GM12873 (cell line): ENCODE measurements around the gene HOXD12.

Source experiments
- TF ChIP-seq, protein P1 (sequence below): IDR thresholded peaks from 2 replicates; pipeline ENCODE4 v1.5.1; 2012; ENCODE audit warnings: low read depth, mild to moderate bottlenecking, moderate library complexity, low read length, control low read depth; ENCODE audit not compliant: insufficient read depth; ENCODE audit errors: missing control alignments

The HOXD12 gene

DNA sequence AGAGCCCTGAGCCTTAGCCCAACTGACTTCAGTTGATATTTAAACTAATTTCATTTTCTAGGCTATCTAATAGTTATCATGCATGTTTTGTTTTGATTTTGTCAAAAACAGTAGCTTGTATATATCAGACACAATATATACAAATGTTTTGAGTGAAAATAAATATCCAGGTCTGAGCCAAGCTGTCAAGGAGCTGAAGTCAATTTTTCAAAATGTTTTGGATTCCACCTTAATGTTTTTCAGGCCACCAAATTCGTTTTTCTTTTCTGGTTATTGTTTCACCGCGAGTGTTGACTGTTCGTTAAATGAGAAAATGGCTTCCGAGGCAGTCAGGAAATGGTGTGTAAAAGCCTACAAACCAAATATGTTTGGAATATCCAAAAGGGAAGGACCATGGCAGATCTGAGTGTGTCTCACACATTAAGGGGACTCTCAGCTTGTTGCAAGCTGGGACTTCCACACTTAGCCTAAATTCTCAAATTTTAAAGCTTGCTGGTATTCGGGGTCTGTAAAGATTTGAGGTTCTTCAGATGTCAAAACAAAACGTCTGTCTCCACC is 2.8 kb downstream of the HOXD12 start:
- TF ChIP-seq, protein P1, sequence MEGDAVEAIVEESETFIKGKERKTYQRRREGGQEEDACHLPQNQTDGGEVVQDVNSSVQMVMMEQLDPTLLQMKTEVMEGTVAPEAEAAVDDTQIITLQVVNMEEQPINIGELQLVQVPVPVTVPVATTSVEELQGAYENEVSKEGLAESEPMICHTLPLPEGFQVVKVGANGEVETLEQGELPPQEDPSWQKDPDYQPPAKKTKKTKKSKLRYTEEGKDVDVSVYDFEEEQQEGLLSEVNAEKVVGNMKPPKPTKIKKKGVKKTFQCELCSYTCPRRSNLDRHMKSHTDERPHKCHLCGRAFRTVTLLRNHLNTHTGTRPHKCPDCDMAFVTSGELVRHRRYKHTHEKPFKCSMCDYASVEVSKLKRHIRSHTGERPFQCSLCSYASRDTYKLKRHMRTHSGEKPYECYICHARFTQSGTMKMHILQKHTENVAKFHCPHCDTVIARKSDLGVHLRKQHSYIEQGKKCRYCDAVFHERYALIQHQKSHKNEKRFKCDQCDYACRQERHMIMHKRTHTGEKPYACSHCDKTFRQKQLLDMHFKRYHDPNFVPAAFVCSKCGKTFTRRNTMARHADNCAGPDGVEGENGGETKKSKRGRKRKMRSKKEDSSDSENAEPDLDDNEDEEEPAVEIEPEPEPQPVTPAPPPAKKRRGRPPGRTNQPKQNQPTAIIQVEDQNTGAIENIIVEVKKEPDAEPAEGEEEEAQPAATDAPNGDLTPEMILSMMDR = no peak

GRCh38 chr2:176103194-176103593 is 3.6 kb downstream of the HOXD12 start:
- TF ChIP-seq, protein P1 = no peak

DNA sequence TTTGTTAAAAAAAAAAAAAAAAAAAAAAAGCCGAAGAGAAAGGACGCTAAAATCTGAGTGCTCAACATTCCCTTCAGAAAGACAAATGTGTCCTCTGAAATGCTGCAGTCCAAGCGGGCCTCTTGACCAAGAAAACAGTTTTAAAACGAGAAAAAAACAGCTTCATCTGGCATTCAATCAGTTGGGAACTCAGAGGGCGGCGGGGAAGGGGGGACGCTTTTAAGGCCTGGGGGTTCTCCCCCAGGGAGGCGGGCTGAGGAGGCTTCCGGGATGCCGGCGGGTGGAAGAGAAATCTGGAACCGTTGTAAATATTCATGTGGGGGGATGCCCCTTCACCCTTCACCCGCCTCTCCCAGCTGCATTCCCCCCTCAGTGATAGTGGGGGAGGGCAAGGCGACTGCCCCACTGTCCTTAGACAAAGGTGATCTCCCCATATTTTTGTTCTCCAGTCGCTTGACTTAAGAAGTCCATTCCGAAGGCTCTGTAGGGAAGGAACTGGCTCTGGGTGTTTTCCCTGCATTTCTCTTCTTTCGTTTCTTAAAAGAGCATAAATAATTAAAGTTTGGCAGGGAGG is 4.2 kb downstream of the HOXD12 start:
- TF ChIP-seq, protein P1 = no peak

- TF ChIP-seq, protein P1 = no peak
These were observed 4.9 kb downstream of the HOXD12 start for GRCh38 chr2:176104316-176105077.

DNA sequence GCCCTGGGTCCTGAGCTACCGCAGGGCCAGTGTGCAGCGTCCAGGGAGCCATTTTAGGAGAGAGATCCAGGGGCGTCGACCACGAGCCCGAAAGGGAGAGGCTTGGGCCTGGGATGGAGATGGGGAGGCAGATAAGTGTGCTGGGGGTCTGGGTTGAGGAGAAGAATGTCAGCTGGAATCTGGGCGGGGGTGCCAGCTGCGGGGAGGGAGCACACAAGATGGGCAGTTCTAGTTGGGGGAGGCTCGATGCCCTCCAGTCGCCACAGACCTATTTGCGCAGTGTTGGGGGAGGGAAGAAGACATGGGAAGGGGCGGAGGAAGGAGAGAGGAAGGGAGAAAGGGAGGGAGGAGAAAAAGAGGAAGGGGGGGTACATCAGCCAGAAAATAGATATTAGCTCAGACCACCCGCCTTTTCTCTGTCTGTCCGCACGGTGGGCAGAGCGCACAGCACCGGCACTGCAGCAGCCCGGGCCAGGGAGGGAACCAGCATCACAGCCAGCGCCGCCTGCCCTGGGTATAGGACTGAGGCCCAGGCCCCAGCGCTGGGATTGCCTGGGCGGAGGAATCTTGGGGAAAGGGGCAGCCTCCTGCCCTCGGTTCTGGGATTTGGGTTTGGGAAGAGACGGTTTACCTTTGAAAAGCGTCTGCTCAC is 5.6 kb downstream of the HOXD12 start:
- TF ChIP-seq, protein P1 = no peak

DNA sequence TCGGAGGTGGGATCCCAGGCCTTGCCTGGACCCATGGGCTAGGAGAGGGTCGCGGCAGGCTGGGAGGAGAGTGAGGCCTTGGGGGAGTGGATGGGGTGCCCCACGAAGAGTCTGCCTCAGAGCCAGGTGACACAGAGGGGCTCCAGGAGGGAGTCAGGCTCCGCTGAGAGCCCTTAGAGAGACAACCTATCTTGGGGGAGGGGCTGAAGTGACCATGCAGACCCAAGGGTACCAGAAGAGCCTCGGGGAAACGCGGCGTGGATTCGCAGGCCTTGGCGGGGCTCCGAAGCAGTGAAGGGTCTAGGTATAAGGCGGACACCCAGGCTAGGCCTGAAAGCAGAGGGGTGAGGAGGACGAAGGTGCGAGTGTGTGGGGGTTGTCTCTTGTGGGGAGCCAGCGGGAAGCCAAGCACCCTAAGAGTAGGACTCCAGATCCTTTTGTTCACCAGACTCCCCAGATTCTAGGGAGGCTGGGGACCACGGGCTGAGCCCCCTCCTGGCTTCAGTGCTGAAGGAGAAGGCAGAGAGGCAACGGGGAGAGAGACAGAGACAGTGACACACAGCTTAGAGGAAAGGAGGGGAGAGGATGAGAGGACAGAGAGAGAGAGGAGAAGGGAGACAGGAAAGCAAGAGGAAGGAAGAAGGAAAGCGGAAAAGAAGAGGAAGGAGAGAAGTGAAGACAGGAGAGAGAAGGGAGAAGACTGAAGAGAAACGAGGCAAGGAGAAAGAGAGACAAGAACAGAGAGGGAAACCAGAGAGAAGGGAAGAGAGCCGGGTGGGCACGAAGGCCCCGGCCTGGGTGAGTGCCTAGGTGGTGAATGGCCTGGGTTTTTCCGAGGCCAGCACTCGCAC is 6.4 kb downstream of the HOXD12 start:
- TF ChIP-seq, protein P1 = no peak
